HG02840 (cell line): Measurements from ENCODE around the gene CACNG4.

Source experiments
- ATAC-seq: cut with Tn5 transposase; IDR thresholded peaks from one replicate; pipeline ENCODE4 v1.9.1; 2021; ENCODE audit warnings: mild to moderate bottlenecking, moderate library complexity, moderate number of reproducible peaks; ENCODE audit not compliant: unreplicated experiment, low FRiP score

Gene CACNG4

DNA sequence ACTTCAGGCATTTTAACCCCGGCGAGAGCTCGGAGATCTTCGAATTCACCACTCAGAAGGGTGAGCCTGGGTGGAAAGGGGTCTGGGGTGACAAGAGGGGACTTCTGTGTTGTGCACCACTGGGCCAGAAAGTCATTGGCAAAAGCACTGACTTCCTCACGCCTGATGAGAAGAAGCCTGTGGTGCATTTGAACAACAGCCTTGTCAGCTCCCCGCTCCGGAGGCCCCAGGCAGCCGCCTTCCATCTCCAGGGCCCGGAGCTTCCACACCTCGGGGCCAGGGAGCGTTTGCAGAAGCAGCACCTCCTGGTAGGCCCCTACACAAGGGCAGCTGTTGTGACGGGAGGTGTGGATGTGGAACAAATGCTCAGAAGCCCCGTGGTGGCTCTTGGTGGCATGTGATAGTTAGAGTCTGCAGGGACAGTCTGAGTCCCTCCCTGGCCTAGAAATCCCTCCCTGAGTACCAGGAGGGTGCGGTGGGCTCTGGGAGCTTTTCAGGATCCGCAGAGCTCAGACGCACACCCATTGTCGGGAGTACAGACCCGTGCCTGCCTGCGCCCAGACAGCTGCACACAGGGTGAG is 89.6 kb downstream of the CACNG4 start:
- no peak for ATAC-seq

DNA sequence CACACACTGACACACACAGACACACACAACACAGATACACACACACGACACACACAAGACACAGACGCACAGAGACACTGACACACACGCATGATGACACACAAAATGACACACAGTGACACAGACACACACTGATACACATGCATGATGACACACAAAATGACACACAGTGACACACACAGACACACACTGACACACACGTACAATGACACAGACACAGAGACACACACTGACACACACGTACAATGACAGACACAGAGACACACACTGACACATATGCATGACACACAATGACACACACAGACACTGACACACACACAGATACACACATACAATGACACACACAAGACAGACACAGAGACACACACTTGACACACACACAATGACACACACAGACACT is 90.1 kb downstream of the CACNG4 start:
- no peak for ATAC-seq

DNA sequence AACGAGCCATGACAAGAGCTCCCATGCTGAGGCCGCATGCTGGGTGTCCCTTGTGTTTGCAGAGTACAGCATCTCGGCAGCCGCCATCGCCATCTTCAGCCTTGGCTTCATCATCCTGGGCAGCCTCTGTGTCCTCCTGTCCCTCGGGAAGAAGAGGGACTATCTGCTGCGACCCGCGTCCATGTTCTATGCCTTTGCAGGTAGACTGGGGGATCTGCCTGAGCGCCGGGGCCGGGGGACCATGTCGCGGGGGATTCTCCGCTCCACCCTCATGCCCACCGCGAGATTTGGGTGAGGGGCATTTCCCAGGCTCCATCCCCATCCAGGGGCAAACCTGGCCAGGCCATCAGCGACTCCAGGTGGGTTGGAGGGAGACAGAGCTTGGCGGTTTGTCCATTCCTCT is 90.5 kb downstream of the CACNG4 start:
- ATAC-seq, result no peak

DNA sequence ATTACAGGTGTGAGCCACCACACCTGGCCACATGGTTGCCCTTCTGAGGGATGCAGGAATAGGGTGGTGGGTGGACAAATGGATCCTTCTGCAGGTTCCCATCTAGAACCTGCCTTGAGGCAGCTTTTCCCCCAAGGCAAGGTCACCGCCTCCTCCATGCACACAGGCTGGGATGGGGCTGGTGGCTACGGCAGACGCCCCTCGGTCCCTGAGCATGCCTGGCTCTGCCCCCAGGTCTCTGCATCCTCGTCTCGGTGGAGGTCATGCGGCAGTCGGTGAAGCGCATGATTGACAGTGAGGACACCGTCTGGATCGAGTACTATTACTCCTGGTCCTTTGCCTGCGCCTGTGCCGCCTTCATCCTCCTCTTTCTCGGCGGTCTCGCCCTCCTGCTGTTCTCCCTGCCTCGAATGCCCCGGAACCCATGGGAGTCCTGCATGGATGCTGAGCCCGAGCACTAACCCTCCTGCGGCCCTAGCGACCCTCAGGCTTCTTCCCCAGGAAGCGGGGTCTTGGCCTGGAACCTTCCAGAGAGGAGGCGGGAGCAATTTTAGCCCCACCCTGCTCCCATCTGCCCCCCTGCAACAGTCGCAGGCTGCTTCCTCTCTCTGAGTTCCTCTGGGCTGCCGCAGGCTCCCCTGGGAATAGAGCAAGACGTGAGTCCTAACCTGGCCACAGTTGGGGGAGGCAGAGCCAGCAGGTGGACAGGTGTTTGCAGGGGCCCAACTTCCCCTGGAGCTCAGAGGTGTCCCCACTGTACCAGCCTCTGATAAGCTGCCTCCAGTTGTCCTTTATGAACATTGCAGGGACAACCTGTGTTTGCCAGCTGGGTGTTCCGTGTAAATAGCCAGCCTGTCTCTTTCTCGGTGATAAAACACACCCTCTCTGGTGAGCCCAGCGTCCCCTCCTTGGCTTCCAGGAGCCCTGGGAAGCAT is 91.6 kb downstream of the CACNG4 start:
- no peak for ATAC-seq

DNA sequence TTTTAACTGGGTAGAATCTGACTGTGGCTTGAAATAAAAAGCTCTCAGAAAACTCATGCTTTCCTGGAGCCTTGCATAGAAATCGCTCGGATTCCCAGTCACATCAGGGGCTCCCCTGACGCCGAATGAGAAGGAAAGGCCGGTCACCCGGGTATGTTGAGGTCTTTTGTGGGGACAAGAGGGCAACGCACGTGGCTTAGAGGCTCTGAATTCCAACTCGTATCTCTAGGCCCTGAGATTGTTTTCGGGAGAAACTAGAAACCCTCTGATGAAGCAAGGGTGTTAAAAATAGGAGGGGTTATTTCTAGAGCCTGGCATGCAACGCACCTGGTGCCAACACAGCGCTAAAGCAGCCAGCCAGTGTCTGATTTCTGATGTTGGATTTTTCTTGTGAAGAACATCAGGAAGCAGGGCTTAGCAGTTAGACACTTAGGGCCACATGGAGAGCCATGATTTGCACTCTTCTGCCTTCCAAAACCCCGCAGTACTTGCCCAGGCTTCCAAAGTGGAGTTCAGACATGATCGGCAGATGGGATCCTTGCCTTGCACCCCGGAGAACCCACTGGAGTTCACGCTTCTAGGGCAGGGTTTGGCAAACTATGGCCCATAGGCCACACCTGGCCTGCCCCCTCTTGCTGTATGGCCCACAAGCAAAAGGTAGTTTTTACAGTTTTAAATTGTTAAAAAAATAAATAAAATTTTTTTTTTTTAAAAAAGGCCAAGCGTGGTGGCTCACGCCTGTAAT is 92.4 kb downstream of the CACNG4 start:
- no peak for ATAC-seq

DNA sequence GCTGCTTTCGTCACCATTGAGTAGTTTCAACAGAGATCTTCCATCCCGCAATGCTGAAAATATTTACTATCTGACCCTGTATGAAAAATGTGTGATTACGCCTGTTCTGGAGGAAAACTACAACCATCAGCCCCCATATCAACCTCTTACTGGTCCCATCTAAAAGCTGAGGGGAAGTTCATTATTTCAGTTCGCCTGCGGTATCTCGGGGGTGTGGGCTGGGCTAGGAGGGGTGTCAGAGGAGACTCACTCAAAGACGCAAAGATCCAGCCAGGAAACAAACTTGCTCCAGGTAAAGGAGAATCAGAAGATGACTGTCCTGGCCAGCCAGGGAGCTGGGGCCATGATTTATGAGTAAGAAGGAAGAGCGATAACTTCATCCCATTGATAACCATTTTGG is 93.5 kb downstream of the CACNG4 start:
- no peak for ATAC-seq

DNA sequence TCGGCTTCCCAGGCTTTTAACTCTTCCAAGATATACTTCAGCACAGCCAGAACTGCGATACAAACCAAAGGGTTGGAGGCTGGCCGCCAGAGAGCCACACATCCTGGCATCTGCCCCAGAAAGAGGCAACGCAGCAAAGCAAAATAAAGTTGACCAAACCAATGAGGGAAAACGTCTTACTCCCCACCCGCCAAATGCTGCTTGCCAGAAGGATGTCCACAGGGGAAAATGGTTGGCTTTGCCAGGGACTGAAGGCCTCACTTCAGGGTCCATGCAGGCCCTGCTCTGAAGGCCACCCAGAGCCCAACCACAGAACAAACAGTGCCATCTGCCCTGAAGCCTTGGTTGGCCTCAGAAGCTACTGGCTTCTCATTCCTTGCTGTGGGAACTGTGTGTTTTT is 94.9 kb downstream of the CACNG4 start:
- ATAC-seq, result no peak

DNA sequence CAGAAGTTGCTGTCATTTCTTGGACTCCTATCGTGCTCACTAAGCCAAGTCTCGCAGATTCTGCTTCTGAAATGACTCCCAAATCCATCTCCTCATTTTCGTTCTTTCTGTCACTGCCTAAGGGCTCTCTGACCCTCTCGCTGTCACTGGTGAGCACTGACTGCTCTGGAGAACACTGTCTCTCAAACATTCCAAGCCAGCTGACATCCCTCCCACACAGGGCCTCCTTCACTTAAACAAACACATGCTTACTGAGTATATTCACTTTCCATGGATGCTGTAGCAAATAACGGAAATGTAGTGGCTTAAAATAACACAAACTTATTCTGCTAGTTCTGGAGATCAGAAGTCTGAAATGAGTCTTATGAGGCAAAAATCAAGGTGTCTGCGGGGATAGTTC is 98.6 kb downstream of the CACNG4 start:
- no peak for ATAC-seq

DNA sequence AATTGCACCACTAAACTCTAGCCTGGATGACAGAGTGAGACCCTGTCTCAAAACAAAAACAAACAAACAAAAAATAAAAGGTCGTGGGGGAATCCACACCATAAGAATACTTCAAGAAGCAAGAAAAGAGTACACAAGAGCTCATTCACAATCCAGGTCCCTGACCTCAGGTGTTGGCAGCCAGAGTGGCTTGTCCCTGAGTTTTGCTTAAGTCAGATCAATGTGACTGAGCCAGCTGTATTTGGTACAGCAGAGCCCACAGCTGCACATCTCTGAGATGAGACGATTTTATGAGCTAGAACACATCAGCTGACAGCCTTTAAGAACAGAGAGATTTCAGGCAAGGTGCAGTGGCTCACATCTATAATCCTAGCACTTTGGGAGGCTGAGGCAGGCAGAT is 102.2 kb downstream of the CACNG4 start:
- ATAC-seq, result no peak

DNA sequence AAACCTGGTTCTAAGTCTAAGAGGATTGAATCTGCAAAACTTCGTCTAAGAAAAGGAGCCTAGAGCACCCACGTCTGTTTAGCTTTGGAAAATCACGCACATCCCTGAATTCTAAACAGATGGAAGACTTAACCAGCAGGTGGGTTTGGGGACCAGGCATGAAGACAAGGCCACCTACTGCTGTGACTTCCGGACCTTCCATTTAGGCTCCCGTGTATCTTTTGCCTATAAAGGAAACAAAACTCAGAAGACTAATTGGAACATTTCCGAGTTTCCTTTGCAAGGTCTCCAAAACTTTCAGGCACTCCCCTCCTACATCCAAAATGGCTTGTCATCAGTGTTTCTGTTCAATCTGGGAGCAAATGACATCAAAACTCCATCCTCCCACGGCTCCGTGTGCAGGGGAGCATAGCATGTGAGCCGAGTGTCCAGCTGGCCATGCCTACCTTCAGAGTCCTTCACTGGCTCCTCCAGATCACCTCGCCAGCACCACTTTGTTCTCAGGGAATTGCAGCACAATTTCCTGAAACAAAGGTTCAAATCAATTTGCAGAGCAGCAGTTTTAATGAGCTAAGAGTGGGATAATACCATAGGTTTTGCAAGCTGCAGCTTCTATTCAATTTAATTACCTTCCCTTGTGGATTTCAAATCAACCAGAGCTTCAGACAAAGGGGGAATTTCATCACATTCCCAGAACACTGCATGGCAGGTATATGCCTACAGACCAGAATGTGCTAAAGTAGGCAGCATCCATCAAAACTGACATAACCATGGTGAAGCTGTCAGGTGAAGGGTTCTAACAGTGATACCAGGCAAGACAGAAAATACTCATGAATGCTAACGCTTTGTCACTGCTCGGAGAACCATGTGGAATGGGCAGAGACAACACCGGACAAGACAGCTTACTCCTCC is 103.3 kb downstream of the CACNG4 start:
- no peak for ATAC-seq

DNA sequence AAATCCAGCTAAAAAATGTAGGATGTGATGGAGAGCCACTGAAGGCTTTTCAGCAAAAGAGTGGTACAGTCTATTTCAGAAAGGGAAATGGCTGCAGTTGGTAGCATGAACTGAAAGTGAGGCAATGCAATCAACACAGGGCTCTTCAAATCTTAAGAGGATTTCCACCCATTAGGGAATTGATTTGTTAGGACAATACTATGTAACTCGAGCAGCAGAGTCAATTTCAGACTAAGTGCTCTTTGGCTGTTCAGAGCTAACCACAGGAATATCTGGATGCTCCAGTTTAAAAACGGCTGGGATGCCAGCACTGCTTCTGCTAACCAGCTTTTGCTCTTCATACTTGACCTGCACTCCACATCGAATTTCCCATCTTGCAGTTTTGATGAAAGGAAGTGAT is 104.5 kb downstream of the CACNG4 start:
- ATAC-seq, result no peak

DNA sequence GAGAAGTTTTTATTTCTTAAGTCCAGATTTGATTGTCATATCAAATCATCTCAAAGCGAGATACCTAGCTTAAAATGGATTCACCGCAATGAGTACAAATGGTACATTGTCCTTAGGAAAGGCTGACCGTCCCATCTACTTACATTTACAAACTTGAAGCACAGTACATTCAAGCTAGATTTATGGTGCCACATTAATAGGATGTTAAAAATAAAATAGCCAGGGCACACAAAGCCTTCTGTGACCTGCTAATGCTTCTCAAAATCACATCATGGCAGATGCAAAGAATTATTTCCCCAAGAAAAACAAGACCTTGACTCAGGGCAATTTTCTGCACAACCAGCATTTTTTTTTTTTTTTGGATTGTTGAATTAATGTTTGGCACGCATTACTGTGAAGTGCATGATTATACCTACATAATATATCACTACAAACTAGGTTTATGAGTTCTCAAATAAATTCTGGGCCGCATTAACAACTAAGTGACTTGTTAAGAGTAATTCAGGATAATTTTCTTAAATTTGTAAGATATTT is 105.2 kb downstream of the CACNG4 start:
- no peak for ATAC-seq

DNA sequence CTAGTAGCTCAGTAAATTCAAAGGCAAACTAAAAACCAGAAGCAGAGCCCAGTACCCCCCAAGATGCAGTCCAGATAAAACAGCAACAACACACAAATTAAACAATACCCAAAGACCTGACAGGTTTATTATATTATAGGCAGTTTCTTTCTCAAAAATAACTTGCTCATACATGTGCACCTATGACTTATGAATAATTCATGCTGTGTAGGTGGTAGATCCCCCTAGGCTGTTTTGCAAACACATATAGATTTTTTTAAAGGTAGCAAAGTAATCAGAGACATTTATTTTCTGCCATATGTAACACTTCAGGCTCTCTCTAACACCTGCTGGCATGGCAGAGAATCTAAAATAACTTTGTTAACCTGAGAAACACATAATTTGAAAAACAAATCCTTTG is 107.1 kb downstream of the CACNG4 start:
- ATAC-seq, result no peak

DNA sequence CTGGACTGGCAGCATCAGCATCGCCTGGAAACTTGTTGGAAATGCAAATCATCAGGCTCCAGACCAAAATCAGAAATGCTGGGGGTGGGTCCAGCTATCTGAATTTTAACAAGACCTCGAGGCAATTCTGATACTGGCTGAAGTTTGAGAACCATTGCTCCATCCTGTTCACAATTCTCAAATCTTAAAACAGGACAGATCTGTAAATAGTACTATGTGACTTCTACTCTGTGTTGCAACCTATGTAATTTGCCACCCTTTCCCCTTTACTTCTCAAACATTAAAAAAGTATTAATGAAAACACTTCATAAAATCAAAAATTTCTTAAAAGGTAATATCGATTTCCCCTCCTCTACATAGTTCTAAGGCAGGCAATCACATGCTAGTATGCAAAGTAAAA is 108.4 kb downstream of the CACNG4 start:
- ATAC-seq, result no peak

DNA sequence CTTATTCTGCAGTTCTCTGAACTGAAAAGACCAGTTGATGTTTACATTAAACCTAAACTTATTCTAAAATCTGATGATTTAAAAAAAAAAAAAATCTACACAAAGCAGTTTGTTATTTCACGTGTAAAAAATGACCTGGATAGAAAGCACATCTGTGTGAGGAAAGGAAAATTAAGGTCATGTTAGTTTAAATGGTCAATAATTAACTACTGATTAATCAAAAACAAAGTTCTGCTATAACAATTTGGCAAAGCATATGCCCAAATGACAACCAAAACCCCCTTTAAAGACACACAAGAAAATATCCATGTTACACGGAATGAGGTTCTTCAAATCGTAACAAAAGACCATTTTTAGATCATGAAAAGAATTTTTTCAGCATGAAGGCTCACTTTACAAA is 110.3 kb downstream of the CACNG4 start:
- no peak for ATAC-seq

DNA sequence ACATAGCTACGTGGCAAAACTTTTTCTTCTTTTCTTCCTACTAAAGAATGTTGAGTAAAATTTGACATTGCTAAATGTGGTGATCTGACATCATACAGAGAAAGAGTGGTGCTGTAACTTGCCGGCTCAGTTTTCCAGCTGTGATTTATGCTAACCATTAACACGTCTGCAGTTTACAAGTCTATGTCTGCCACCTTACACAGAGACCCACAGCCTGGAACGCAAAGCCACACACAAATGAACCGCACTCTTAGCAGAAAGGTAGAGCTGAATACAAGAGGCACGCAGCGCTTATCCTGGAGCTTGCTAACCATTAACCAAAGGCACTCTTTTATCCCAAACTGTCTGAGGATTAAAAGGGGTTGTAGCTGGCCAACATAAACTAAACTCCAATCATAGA is 111.8 kb downstream of the CACNG4 start:
- no peak for ATAC-seq

DNA sequence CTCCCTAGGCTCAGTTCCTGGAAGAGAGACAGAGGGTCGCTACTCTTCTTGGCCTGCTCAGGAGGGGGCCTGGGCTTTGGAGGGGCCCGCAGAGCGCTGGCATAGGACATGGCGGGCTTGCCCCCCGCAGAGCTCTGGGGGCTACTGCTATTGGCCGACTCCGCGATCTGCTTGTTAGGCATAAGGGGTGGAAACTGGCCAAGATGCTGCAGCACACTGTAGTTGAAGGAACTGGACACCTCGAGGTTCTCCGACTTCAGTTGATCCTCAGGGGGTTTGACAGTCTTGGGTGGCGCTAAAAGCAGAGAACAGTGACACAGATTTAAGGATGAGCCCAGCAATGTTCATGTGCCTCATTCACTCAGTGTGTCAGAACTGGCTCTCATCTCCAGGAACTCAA is 113.8 kb downstream of the CACNG4 start:
- ATAC-seq, result no peak

DNA sequence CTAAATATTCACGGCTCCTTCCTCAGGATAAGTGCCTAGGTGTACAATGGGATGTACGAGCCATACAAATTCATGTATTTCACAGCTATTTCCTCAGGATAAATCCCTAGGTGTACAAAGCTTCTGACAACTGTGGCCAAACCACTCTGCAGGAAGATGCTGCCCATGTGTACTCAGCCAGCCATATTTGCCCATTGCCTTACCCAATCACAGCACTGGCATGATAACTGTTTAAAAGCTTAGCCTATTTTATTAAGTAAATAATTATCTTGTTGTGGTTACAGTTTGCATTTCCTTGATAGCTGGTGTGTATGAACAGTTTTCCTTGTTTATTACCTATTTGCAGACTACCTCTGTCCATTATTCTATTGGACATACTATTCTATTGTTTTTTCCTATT is 115.0 kb downstream of the CACNG4 start:
- ATAC-seq, result no peak

DNA sequence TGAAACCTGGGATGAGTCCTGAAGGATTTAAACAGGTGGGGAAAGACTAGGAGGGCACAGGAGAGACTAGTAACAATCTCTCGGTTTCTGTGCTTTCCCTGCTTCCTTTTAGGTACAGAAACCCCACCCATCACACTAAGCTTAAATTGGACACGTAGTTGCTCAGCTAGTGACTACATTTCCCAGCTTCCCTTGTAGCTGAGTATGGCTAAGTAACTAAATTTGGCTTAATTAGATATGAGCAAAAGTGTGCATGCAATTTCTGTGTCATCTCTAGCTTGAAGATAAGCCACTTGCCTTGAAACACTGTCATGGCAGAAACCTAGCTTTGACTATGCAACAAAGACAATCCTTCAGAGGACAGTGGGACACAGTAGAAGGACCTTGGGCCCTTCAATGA is 116.3 kb downstream of the CACNG4 start:
- ATAC-seq, result no peak

DNA sequence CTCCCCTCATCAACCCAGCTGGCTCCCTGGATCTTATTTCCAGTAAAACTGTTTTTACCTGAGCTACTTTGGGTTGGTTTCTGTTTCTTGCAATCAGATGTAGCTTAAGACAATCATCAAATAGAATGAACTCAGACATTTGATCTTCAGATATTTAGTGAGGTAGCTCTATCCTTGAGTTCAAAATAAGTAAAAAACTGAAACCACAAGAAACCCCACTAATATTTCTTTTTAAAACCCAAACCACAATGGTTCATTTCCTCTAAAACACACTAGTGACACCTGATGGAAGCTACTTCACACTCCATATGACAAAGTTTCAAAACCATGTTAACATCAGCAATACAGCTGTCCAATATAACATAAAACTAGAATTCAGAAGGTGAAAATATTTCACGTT is 117.6 kb downstream of the CACNG4 start:
- no peak for ATAC-seq
